ENCODE results near the gene MAOB.

DNA sequence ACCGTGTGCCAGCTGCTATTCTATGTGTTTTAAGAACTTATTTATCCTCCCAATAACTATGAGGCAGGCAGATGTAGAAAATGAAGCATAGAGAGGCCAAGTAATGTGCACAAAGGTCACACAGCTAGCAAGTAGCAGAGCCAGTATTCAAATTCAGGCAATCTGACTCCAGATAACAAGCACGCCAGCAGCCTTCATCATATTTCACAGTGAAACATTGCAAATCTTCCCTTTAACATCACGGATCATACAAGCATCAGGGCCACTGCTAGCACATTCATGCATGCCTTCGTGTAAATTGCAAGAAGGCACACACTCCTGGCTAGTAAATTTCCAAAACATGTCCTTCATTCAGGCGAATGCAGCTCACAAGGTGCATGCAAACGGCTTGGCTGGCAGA, 33.1 kb downstream of the MAOB start:
- TF ChIP-seq, protein P1, sequence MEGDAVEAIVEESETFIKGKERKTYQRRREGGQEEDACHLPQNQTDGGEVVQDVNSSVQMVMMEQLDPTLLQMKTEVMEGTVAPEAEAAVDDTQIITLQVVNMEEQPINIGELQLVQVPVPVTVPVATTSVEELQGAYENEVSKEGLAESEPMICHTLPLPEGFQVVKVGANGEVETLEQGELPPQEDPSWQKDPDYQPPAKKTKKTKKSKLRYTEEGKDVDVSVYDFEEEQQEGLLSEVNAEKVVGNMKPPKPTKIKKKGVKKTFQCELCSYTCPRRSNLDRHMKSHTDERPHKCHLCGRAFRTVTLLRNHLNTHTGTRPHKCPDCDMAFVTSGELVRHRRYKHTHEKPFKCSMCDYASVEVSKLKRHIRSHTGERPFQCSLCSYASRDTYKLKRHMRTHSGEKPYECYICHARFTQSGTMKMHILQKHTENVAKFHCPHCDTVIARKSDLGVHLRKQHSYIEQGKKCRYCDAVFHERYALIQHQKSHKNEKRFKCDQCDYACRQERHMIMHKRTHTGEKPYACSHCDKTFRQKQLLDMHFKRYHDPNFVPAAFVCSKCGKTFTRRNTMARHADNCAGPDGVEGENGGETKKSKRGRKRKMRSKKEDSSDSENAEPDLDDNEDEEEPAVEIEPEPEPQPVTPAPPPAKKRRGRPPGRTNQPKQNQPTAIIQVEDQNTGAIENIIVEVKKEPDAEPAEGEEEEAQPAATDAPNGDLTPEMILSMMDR (conservative IDR thresholded peaks at IDR 0.05; ENCODE audit: low read length), result no peak
- no peak for TF ChIP-seq EZH2phosphoT487 (IDR thresholded peaks at IDR 0.05; ENCODE audit: borderline replicate concordance)

Measured in Loucy (cell line).